Lower leg skin (tissue), 4 donors: ENCODE results near the gene KRT2. TPM values are rescaled to one million over a fixed set of nuclear protein-coding genes. Genes with fewer than 3 reads are reported as not detected.
"Not testable (repeated sequence)": the region's sequence is repeated elsewhere in the genome, so short reads cannot be mapped to it uniquely, and the experiment has no call there.

Source experiments
- DNase-seq, 2 donors: peaks; one replicate each; pipeline ENCODE4 v3.0.0-alpha.2; 2019; ENCODE audit warnings: low spot score in 2 of 2
- H3K4me3 ChIP-seq: fragments of 200-600 bp; sonication (generic); 2 replicates; pipeline ENCODE4 v1.5.1; 2017; ENCODE audit warnings: mild to moderate bottlenecking, low read depth; ENCODE audit not compliant: poor library complexity, severe bottlenecking
- POLR2A ChIP-seq, 2 donors: fragments of 450-650 bp; IDR thresholded peaks; one replicate each; pipeline ENCODE4 v1.6.1; 2016 to 2017; ENCODE audit warnings: antibody characterized with exemption in 2 of 2, mild to moderate bottlenecking in 1 of 2, moderate library complexity in 1 of 2
- WGBS, 2 donors: methylation state at CpG; one replicate each; pipeline ENCODE4 v1.1.5; 2018; 5-methylcytosine and 5-hydroxymethylcytosine counted together
- intact Hi-C: fragments of 100-400 bp; cut with DNase I; formaldehyde crosslinking; loops from one replicate; pipeline ENCODE4 v1.15.0; 2023; ENCODE audit warnings: low total_unique reads
- total RNA-seq, 4 donors: library from RNA; depleted of rRNA; stranded (reverse); fragments of >200 nt; gene quantifications; one replicate each; pipeline ENCODE4 v1.1.0, GENCODE V29; 2016
- TF ChIP-seq, protein P1 (sequence below), 3 donors: fragments of 450-650 bp; IDR thresholded peaks; one replicate each; pipeline ENCODE4 v1.5.1; 2016; ENCODE audit warnings: antibody characterized with exemption in 3 of 3, mild to moderate bottlenecking in 3 of 3, moderate library complexity in 2 of 3

KRT2 gene
- total RNA-seq, 4 donors from 2014 or later: 1,166 to 2,212 (median 1,643) TPM

DNA sequence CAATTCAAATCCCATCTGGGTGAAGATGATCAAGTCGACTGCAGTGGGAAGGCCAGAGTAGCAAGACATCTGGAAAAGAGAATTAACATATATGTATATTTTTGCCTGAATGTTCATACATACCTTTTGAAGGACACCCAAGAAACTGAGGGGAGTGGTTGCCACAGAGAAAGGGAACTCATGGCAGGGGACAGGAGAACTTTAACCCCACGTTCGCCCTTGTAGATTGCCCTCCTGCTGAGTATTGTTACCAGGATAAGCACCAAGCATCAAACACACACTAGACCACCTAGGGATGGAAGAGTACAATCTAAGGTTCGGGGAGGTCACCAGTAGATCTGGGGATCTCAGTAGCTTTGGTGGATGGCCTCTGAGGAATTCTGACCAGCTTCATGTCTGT, 18.5 kb upstream of the KRT2 start:
- no peak for TF ChIP-seq POLR2A (IDR thresholded peaks at IDR 0.05)
- TF ChIP-seq, protein P1, sequence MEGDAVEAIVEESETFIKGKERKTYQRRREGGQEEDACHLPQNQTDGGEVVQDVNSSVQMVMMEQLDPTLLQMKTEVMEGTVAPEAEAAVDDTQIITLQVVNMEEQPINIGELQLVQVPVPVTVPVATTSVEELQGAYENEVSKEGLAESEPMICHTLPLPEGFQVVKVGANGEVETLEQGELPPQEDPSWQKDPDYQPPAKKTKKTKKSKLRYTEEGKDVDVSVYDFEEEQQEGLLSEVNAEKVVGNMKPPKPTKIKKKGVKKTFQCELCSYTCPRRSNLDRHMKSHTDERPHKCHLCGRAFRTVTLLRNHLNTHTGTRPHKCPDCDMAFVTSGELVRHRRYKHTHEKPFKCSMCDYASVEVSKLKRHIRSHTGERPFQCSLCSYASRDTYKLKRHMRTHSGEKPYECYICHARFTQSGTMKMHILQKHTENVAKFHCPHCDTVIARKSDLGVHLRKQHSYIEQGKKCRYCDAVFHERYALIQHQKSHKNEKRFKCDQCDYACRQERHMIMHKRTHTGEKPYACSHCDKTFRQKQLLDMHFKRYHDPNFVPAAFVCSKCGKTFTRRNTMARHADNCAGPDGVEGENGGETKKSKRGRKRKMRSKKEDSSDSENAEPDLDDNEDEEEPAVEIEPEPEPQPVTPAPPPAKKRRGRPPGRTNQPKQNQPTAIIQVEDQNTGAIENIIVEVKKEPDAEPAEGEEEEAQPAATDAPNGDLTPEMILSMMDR (IDR thresholded peaks at IDR 0.05): no peak
- H3K4me3 ChIP-seq: no peak overlapping the region
- intact Hi-C loops: no loop called here
- DNase-seq: no peak
- WGBS, 2 donors: 89 to 91% methylated on average over 4 of the region's 4 CpGs

DNA sequence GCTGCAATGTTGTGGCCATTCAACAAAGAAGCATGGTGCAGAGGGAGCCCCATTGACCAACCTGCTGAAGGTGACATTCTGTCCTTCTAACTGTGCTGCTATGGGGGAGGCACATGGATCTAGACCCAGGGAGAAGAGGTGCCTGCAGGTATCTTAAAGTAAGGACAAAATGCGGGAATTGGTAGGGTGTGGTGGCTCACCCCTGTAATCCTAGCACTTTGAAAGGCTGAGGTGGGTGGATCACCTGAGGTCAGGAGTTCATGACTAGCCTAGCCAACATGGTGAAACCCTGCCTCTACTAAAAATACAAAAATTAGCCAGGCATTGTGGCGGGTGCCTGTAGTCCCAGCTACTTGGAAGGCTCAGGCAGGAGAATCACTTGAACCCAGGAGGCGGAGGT, 17.9 kb upstream of the KRT2 start:
- 85 to 96% methylated on average over 3 of the region's 3 CpGs for WGBS, 2 donors
- intact Hi-C loops, DNase-seq, H3K4me3 ChIP-seq: not testable (repeated sequence)

DNA sequence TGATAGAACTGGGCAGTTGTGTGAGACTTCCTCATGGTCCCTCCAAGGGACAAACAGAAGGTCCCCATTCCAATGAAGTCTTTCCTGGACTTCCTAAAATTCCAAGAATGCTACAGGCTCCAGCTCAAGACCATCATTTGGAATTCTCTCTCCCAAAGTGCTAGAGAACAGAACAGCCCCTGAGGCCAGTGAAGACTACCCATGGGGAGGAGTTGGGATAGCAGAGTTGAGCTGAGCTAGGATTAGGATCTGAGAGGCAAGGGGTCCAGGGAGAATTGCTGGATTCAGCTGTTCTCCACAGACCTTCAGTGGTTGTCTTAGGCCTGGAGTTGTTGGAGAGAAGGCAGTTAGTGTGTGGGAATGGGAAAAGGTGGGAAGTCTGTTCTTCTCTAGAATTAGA, 17.4 kb upstream of the KRT2 start:
- TF ChIP-seq, protein P1 (IDR thresholded peaks at IDR 0.05): no peak
- no peak for TF ChIP-seq POLR2A (IDR thresholded peaks at IDR 0.05)
- no peak for DNase-seq
- no peak overlapping the region for H3K4me3 ChIP-seq
- intact Hi-C loops: no loop called here

DNA sequence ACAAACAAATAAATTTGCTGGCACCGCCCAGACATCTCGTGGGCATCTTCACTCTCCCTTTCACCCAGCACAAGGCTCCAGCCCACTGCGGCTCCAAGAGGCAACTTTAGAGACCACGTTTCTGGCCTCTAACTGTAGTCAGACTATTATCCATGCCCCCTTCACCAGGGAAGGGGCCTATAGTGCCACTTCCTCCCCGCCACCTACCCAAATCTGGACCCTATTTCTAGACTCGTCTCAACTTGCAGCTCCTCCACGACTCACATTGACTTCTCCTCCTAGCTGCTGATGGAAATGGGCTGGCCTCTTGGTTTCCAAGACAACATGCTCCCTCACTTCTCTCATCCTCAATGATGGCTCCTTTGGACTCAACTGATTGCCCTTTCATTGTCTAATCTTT, 15.9 kb upstream of the KRT2 start:
- TF ChIP-seq, protein P1 (IDR thresholded peaks at IDR 0.05): no peak
- TF ChIP-seq POLR2A (IDR thresholded peaks at IDR 0.05): no peak
- 61 to 65% methylated on average over 7 of the region's 7 CpGs for WGBS, 2 donors
- H3K4me3 ChIP-seq: no peak overlapping the region
- no peak for DNase-seq
- intact Hi-C loops: no loop called here

DNA sequence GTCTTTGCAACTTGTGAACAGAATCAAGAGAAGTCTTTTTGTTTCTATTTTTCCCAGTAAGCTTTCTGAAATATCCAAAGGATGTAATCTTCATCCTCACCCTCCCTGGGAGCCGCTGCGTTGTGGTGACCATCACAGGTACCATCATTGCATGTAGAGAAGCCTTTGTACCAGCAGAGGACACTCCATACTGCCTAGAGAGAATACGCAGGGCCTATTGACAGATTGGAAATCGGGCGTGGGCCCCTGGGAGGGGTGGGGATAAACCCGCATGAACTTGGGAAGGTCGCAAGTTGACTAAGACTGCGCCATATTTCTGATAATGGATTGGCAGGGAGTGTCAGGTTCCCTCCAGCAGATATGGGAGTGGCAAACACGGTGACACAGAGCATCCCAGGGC, 15.5 kb upstream of the KRT2 start:
- intact Hi-C loops: no loop called here
- no peak overlapping the region for H3K4me3 ChIP-seq
- 44 to 47% methylated on average over 6 to 9 of the region's 9 CpGs for WGBS, 2 donors
- no peak for DNase-seq
- TF ChIP-seq POLR2A (IDR thresholded peaks at IDR 0.05): no peak
- TF ChIP-seq, protein P1 (IDR thresholded peaks at IDR 0.05): no peak

DNA sequence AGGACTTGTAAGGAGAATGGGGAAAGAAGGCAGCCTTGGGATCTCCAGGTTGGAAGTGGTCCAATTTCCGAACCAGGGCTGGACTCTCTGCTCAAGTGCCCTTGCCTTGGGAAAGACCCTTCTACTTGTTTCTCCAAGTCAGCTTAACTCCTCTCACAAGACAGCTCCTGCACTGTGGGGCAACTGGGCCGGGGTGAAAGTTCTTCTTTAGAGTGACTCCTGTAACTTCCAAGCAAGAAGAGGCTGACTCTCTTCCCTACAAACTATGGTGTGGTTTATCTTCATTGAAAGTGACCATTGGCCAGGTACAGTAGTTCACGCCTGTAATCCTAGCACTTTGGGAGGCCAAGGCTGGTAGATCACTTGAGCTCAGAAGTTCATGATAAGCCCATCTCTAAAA, 14.5 kb upstream of the KRT2 start:
- intact Hi-C loops: no loop called here
- no peak for TF ChIP-seq POLR2A (IDR thresholded peaks at IDR 0.05)
- TF ChIP-seq, protein P1 (IDR thresholded peaks at IDR 0.05): no peak
- no peak for DNase-seq
- H3K4me3 ChIP-seq: no peak overlapping the region
- 75 to 81% methylated on average over 3 of the region's 3 CpGs for WGBS, 2 donors
